DMS 273 (cell line): ENCODE results near the gene ANO6.

Experiments used
- DNase-seq: peaks from one replicate; lab custom pipeline; 2025; ENCODE audit not compliant: unreplicated experiment; lab: John Stamatoyannopoulos, UW

Gene ANO6

DNA sequence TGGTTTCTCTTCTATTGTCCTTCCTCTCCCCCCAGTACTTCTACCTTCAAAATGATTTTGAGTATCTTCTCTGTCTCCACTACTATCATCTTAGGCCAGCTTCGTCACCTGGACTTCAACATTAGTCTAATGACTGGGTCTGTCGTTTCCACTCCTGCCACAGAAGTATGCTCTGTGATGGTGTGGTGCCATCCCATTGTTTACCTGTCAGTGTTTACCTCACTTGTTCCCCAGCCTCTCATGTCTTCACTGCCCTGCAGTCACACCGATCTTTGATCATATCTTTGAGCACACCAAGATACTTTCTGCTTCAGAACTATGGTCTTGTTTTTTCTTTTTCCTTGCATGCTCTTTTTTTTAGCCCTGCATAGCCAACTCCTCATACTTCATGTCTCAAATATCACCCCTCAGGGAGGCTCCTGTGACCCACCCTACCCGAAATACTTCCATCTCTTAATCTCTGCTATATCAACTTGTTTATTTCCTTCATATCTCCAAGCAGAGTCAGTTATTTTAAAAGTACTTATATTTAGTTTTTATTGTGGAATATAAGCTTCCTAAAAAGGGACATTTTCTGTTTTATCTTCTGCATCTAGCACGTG lies 60.4 kb downstream of the ANO6 start:
- no peak for DNase-seq

DNA sequence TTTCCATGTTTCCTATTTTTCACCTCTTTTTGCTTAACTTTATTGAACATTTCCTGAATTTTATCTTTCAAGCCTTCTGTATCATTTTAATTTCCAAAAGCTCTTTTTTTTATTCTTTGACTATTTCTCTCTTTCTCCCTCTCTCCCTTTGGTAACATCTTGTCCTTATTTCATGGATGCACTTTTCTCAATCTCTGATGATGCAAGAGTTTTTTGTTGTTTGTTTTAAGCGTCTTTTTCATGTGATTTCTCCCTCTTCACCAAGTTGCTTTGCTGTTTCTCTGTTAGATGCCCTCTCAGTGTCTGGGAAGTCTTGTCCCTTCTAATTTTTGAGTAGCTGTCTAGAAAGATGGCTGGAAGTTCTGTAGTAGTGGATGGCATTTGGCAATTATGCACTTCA lies 62.6 kb downstream of the ANO6 start:
- DNase-seq = no peak

GRCh38 chr12:45279931-45280830 lies 64.3 kb downstream of the ANO6 start:
- DNase-seq = no peak

DNA sequence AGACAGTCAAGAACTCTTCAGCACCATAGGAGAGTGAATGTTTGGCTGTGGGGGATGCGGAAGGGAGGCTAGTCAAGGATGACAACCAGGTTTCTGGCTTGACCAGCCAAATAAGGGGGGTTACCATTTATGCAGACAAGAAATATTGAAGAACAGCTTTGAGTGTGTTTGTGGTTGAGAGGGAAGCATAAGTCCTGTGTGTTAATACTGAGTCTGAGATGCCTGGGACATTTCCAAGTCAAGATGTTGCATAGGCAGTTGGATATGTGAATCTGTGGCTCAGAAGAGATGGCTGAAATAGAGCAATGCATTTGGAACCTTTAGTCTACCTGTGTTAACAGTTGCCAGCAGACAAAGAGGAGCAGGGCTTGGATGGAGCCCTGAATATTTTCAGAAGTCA lies 66.1 kb downstream of the ANO6 start:
- DNase-seq = no peak

DNA sequence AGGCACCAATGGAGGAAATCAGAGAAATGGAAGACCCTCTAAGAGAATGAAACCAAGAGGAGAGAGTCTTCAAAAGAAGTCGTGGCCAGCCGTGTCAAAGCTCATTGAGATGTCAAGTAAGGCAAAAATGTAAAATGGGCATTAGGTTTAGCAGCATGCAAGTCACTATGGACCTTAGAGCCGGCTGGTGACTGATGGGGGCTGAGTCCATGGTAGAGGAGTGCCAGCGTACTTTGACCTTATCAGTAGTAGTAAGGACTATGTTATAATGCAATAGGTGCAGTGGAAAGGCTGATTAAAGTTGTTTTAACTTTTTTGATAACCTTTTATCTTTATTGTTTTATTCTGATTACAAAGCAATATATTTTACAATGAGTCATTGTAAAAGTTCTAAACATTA lies 66.5 kb downstream of the ANO6 start:
- no peak for DNase-seq

- DNase-seq = peak; percentile 90
Observed at GRCh38 chr12:45284096-45284901, 68.4 kb downstream of the ANO6 start.

DNA sequence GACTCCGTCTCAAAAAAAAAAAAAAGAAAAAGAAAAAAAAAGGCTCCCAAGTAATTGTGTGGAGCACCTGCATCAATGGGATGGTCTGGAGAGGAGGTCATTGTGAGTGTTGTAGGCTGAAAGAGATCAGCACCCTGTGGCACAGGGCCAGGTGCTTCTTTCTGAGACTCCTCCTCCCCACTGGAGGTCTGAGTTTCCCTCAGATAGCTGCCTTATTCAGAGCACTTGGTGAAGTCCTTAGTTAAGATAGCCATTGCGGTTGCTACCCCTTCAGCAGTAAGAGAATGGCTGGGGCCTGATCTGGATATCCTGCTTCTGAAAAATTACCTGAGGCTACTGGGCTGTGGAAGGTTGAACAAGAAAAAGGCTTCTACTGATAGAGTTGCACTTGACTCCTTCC lies 69.8 kb downstream of the ANO6 start:
- DNase-seq = no peak

DNA sequence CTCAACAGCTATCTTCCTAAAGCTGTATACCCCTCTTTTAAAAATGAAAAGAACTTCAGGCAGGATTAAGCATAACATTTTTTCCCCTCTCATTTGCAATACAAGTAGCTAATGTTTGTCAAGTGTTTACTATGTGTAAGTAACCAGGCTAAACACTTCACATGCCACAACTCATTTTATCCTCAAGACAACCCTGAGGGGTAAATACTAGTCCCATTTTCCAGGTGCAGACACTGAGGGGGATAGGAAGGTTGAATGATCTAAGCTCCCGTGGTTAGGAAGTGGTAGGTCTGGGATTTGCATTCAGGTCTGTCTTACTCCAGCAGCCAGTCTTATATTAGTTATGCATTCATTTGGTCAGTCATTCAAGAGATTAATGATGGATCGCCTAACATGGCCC lies 70.7 kb downstream of the ANO6 start:
- DNase-seq = no peak

GRCh38 chr12:45289245-45290215 lies 73.6 kb downstream of the ANO6 start:
- DNase-seq = no peak

DNA sequence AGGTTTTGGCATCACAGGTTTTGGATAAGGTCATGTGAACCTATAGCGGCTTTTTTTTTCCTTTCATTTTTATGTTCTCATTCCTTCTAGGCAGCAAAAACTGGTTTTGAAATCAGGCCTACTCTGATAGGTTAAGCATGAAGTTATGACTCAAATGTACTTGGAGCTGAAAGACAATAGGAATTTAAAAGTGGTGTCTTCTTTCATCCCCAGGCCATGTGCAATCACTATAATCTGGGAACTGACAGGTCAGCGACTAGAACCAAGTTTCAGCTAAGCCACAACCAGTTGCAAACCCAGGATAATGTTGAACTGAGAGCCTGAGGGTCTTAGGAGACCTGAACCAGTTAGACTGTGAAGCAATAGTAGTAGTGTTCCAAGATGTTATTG lies 74.3 kb downstream of the ANO6 start:
- DNase-seq = no peak

DNA sequence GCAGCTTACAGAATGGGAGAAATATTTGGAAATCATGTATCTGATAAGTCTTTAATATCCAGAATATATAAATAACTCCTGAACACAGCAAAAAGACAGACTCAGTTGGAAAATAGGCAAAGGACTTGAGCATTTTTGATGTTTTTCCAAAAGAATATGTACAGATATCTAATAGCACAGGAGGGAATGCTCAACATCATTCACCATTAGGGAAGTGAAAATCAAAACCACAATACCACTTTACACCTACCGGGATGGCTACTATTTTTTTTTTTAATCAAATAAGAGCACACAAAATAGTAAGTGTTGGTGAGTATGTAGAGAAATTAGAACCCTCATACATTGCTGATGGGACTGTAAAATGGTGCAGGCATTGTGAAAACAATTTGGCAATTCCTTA lies 75.6 kb downstream of the ANO6 start:
- no peak for DNase-seq

DNA sequence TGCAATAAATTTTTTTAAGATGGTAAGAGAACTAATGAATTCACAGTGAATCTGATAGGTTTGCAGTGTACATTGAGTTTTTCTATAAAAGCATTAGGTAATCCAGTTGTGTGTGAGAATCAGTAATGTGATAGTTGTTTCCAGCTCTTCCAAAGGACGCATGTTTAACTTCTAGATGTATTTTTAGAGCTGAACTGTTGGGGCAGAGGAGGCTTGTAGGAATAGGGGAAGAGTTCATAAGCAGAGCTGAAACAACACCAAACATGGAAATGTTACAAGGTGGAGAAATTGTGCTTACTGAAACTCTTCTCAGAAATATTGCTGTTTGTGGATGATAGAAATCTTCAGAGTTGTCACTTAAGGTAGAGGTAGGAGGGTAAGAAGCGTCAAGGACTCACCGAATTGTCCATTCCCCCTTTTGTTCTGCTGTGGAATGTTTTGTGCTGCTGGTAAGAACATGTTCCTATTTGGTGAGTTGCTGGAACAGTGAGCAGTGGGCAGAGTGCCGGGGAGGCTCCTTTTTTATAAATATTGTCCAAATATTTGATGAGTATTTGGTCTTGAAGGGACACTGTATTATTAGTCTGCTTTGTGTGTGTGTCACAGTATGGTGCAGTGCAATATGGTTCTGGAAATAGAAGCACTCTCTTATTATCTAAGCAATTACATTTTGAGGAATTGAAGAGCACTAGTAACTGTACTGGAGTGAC lies 76.7 kb downstream of the ANO6 start:
- no peak for DNase-seq

DNA sequence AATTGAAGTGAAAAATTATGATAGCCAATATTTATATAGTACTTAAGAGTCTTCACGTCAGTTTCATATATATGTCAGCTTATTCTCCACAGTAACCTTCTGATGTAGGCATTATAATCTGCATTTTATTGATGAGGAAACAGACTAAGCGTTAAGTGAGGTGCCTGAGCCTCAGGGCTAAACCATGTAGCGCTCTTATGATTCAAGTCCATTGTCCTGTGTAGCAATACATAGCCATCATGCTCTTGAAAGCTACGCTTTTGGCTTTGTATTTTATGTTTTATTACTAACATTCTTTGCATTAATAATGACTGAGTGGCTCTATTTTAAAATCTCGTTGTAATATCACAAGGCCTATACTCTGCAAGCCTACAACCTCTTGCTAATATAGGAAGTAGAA lies 79.0 kb downstream of the ANO6 start:
- no peak for DNase-seq

GRCh38 chr12:45296046-45296586 lies 80.2 kb downstream of the ANO6 start:
- DNase-seq = no peak

DNA sequence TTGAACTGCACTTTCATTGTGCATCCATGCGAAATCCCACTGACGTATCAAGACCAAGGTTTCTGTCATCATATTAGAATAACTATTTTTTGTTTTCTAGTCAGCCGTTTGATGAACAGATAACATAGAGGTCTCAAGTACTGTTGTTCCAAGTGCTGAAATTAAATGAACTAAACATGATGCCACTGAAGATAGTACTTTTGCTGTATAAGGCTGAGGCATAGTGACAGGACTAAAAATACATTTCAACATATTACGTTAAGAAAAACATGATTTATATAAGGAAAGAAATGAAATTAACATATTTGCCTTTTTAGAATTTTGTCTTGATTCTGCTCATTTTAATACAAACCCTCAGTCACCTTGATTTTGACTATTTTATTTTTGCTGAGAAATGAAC lies 82.2 kb downstream of the ANO6 start:
- DNase-seq = no peak

DNA sequence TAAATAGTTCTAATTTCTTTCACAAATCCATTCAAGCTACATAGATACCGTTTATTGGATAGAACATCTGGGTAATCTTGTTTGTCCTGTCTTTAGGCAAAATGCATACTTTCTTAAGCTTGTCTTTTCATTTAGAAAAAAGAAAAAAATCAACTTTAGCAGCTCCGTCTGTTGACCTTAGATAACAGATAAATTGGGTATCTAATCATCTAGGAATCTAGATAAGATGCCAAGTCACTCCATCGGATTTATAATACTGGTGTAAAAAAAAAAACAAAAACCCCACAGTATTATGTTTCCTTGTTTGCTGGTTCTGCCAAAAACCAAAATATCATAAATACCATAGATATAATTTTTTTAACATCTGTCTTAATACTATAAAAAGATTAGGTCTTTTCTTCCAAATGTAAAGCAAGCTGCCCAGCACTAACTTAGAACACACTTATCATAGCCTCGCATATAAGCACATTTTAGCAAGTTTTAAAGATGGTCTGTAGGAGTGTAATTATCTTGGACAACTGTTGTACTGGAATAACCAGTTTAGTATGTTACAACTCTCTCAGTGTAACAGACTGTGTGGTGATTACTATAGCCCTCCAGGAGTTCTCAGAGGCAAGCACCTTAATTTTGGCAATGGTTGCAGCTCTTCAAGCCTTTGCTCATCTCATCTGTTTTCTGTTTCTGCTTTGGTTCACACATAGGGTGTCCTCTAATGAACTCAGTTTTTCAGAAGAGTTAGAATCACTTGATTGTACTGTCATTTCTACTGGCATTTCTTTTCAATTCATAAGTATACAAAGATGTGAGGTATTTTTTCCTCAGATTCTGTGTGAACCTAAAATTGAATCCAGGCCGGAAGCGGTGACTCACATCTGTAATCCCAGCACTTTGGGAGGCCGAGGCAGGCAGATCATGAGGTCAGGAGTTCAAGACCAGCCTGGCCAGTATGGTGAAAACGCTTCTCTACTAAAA lies 83.1 kb downstream of the ANO6 start:
- DNase-seq = peak; percentile 29

DNA sequence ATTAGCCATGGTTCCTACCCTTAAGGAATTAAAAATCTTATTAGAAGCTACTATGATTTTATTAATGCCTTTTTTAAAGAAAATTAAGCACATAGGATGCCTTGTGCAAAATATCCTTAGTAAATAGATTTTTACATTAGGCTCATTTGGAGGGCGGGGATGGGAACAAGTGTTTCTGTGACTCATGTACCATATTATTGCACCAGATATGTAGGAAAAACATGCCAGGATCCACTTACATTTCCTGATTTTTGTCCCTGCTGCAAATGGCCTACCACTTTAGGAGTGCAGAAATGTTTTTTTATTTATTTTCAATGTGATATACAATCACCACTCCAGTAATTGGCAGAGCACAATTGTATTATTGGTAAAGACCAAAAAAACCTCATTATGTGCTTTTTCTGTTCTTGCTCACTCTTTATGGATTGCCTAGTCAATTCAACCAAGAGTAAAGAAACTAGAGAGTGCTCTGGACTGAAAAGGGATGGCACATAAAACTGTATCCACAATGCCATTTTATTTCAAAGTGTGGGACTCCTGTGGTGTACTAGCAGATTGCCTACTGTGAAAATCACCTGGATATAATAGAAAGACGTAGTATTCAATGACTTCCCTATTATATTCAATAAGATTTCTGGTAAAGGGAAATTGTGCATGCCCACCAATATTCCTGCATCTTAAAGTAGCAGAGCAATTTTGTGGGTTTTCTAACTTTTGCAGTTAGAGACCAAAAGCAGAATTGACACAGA lies 86.9 kb downstream of the ANO6 start:
- DNase-seq = no peak

GRCh38 chr12:45303945-45304344 lies 88.0 kb downstream of the ANO6 start:
- no peak for DNase-seq
